ENCODE data around the gene TBL3.
"Not testable (repeated sequence)": the region's sequence is repeated elsewhere in the genome, so short reads cannot be mapped to it uniquely, and the experiment has no call there.

TBL3 gene

DNA sequence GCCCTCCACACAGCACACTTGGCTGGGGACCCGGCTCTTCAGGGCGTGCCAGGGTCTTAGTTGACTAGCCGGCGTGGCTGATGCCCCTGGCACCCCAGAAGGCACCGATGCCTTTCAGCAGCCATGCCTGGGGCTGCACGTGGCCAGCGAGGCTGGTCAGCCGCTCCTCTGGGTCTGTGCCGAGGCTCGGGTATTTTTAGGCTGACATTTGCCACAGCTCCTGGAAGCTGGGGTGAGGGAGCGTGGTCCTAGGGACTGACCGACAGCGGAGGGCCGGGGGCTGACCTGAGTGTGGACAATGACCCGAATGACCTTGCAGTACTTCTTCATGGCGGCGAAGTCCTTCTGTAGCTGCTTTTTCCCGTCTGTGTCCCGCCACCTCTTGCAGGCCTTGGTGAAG, 21.3 kb upstream of the TBL3 start:
- TF ChIP-seq, protein P1, sequence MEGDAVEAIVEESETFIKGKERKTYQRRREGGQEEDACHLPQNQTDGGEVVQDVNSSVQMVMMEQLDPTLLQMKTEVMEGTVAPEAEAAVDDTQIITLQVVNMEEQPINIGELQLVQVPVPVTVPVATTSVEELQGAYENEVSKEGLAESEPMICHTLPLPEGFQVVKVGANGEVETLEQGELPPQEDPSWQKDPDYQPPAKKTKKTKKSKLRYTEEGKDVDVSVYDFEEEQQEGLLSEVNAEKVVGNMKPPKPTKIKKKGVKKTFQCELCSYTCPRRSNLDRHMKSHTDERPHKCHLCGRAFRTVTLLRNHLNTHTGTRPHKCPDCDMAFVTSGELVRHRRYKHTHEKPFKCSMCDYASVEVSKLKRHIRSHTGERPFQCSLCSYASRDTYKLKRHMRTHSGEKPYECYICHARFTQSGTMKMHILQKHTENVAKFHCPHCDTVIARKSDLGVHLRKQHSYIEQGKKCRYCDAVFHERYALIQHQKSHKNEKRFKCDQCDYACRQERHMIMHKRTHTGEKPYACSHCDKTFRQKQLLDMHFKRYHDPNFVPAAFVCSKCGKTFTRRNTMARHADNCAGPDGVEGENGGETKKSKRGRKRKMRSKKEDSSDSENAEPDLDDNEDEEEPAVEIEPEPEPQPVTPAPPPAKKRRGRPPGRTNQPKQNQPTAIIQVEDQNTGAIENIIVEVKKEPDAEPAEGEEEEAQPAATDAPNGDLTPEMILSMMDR (IDR thresholded peaks at IDR 0.05; ENCODE audit: extremely low read depth, insufficient read depth, missing control alignments), result no peak
- in situ Hi-C loops (cut with MboI; ENCODE audit: low pct_unique_long_range_greater_than_20kb, low sequenced_read_pairs, unreplicated experiment), result no loop called here

DNA sequence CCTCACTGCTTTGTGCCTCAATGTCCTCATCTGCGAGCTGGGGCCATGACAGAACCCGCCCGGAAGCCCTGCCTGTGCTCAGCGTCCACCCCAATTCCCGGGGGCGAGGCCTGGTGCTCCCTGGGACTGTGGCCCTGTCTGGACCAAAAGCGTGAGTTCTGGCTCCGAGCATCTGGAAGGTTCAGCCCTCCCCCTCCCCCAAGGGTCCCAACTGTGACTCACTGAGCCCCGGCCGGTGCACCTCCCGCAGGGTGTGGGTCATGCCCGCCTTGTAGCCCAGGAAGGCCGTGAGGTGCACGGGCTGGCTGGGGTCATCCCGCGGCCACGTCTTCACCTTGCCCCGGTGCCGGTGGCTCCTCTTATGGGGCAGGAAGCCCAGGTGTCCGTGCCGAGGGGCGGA, 18.1 kb upstream of the TBL3 start:
- DNase-seq (ENCODE audit: low spot score), result no peak
- in situ Hi-C loops (cut with MboI; ENCODE audit: low pct_unique_long_range_greater_than_20kb, low sequenced_read_pairs, unreplicated experiment), result no loop called here

More for the DNA sequence above, 21.3 kb upstream of the TBL3 start:
- no peak for DNase-seq (ENCODE audit: low spot score)

DNA sequence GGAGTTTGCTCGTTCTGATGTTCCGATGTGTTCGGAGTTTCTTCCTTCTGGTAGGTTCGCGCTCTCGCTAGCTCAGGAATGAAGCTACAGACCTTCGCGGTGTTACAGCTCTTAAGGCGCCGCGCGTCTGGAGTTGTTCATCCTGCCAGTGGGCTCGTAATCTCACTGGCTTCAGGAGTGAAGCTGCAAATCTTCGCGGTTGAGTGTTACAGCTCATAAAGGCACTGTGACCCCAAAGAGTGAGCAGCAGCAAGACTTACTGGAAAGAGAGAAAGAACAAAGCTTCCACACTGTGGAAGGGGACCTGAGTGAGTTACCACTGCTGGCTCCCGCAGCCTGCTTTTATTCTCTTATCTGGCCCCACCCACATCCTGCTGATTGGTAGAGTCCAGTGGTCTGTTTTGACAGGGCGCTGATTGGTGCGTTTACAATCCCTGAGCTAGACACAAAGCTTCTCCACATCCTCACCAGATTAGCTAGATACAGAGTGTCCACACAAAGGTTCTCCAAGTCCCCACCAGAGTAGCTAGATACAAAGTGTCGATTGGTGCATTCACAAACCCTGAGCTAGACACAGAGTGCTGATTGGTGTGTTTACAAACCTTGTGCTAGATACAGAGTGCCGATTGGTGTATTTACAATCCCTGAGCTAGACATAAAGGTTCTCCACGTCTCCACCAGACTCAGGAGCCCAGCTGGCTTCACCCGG, 14.3 kb upstream of the TBL3 start:
- in situ Hi-C loops (cut with MboI; ENCODE audit: low pct_unique_long_range_greater_than_20kb, low sequenced_read_pairs, unreplicated experiment); DNase-seq (ENCODE audit: low spot score): not testable (repeated sequence)

More for the DNA sequence above, 18.1 kb upstream of the TBL3 start:
- TF ChIP-seq, protein P1 (IDR thresholded peaks at IDR 0.05; ENCODE audit: extremely low read depth, insufficient read depth, missing control alignments), result no peak

DNA sequence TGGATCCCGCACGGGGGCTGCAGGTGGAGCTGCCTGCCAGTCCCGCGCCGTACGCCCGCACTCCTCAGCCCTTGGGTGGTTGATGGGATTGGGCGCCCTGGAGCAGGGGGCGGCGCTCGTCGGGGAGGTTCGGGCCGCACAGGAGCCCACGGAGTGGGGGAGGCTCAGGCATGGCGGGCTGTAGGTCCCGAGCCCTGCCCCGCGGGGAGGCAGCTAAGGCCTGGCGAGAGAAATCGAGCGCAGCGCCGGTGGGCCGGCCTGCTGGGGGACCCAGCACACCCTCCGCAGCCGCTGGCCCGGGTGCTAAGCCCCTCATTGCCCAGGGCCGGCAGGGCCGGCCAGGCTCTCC, 13.7 kb upstream of the TBL3 start:
- in situ Hi-C loops (cut with MboI; ENCODE audit: low pct_unique_long_range_greater_than_20kb, low sequenced_read_pairs, unreplicated experiment); DNase-seq (ENCODE audit: low spot score): not testable (repeated sequence)

DNA sequence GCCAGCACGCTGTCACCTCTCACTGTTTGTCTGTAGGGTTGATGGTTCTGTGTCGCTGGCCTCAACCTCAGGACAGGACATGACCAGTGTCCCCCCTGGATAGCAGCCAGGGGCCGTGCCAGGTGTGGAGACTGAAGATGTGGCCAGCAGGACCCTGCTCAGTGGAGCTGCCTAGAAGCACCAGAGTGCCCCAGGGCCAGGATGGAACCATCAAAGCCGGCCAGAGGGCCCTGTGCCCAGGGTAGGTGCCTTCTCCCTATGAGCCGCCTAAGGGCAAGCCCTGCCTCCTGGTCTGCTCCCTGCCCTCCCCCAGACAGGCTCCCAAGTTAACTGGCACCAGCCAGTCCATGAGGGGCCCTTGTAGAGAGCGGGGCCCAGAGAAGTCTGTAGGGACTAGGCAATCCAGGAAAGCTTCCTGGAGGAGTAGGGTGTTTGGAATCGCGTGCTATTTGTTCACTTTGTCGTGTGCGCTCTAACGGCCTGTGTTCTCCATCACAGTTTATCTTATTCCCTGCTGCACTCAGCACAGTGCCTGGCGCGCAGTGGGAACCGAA, 13.1 kb upstream of the TBL3 start:
- TF ChIP-seq, protein P1 (IDR thresholded peaks at IDR 0.05; ENCODE audit: extremely low read depth, insufficient read depth, missing control alignments), result peak; percentile 6
- no peak for DNase-seq (ENCODE audit: low spot score)
- in situ Hi-C loops (cut with MboI; ENCODE audit: low pct_unique_long_range_greater_than_20kb, low sequenced_read_pairs, unreplicated experiment), result no loop called here

DNA sequence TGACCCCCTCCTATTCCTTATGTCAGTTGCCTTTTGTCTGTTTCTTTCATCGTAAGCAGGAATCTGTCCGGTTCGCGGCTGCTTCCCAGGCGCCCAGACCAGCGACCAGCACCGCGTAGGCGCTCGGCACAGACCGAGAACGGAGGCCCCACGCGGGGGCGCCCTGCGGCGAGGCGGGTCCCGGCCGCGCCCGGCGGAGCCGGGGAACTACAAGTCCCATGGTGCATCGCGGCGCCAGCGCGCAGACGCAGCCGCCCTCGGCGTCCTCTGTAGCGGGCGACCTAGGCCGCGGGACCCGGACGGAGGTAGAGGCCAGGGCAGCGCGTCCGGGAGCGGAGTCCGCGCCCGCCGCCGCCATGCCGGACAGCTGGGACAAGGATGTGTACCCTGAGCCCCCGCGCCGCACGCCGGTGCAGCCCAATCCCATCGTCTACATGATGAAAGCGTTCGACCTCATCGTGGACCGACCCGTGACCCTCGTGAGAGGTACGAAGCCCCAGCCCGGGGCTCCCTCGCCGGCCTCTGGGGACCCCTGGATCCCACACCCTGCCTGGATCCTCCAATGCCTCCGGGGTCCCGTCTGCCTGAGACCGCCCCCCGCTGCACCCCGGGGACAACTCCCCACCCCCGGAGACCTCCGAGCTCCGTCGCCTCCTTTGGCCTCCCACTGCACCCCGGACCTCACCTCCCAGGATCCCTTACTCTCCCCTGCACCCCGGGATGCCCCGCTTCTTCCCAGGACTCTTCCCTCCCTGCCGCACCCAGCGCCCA, 12.4 kb upstream of the TBL3 start, which contains the start of gene NDUFB10:
TSS of gene NDUFB10 (plus strand) at position 270 of the 771 bp plus-strand sequence. CDS start at position 357, 87 bp downstream.
- in situ Hi-C loops (cut with MboI; ENCODE audit: low pct_unique_long_range_greater_than_20kb, low sequenced_read_pairs, unreplicated experiment), result no loop called here
- TF ChIP-seq, protein P1 (IDR thresholded peaks at IDR 0.05; ENCODE audit: extremely low read depth, insufficient read depth, missing control alignments), result peak; percentile 93
- DNase-seq (ENCODE audit: low spot score), result peak; percentile 94

DNA sequence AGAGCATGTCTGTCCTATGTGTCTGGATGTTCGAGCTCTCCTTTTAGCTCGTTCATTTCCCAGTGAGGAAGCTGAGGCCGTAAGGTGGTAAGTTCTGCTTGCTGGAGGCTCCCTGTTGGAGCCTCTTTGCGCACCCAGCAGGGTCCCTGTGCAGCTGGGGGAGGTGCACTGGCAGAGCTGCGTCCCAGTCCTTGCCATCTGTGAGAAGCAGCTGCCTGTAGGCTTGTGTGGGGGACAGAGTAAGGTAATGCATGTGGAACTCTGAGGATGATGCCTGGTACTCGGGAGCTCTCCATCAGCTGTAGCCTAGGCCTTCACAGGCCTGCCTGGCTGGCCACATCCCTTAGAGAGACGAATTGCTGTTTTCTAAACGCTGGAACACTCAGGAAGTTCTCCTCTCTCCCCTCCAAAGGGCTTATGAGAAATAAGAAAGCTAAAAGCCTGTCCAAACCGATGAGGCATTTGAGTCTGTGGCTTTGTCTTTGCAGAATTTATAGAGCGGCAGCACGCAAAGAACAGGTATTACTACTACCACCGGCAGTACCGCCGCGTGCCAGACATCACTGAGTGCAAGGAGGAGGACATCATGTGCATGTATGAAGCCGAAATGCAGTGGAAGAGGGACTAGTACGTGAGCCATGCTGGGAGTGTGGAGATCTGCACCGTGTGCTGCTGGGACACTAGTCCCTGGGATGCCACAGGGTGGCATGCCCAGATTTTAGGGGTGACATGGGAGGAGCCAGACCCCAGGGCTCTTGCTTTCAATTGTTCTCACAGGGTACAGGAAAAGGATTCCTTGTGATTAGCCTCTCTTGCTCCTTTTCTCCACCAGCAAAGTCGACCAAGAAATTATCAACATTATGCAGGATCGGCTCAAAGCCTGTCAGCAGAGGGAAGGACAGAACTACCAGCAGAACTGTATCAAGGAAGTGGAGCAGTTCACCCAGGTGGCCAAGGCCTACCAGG, 10.9 kb upstream of the TBL3 start:
- in situ Hi-C loops (cut with MboI; ENCODE audit: low pct_unique_long_range_greater_than_20kb, low sequenced_read_pairs, unreplicated experiment), result no loop called here
- TF ChIP-seq, protein P1 (IDR thresholded peaks at IDR 0.05; ENCODE audit: extremely low read depth, insufficient read depth, missing control alignments), result no peak
- no peak for DNase-seq (ENCODE audit: low spot score)
